MM.1S (cell line): ENCODE measurements around the gene FAM241A.

Experiments
- DNase-seq: peaks from one replicate; pipeline ENCODE4 v3.0.0-alpha.2; 2015
- H2AFZ ChIP-seq: fragments of 300-600 bp; sonication (generic); 2 replicates; pipeline ENCODE4 v1.6.0; 2016; ENCODE audit warnings: antibody characterized with exemption, low read length
- H3F3A ChIP-seq: fragments of 300-600 bp; sonication (generic); 2 replicates; pipeline ENCODE4 v1.6.1; 2016; ENCODE audit warnings: mild to moderate bottlenecking, antibody characterized with exemption, low read length, moderate library complexity, mixed read lengths; ENCODE audit not compliant: insufficient read depth
- H3K27ac ChIP-seq: fragments of 300-600 bp; sonication (generic); 2 replicates; pipeline ENCODE4 v1.5.1; 2016; ENCODE audit warnings: mild to moderate bottlenecking, low read length
- H3K27me3 ChIP-seq: fragments of 300-600 bp; sonication (generic); replicated peaks from 2 replicates; pipeline ENCODE4 v1.6.0; 2016; ENCODE audit warnings: low read length; ENCODE audit not compliant: insufficient read depth
- H3K36me3 ChIP-seq: fragments of 300-600 bp; sonication (generic); replicated peaks from 2 replicates; pipeline ENCODE4 v1.6.1; 2016; ENCODE audit warnings: mild to moderate bottlenecking, low read length, mixed read lengths; ENCODE audit not compliant: insufficient read depth
- H3K4me1 ChIP-seq: fragments of 300-600 bp; sonication (generic); 2 replicates; pipeline ENCODE4 v1.6.1; 2016; ENCODE audit warnings: low read length, mixed read lengths
- H3K4me2 ChIP-seq: fragments of 300-600 bp; sonication (generic); 2 replicates; pipeline ENCODE4 v1.6.0; 2016; ENCODE audit warnings: low read depth, low read length
- H3K4me3 ChIP-seq: fragments of 300-600 bp; sonication (generic); 2 replicates; pipeline ENCODE4 v1.5.1; 2016; ENCODE audit warnings: low read length, mixed read lengths
- H3K79me2 ChIP-seq: fragments of 300-600 bp; sonication (generic); 2 replicates; pipeline ENCODE4 v1.6.1; 2016; ENCODE audit warnings: mixed run types, low read length, mixed read lengths
- H3K9ac ChIP-seq: fragments of 300-600 bp; sonication (generic); 2 replicates; pipeline ENCODE4 v1.6.1; 2016; ENCODE audit warnings: low read length, mixed read lengths
- H3K9me2 ChIP-seq: fragments of 300-600 bp; sonication (generic); replicated peaks from 2 replicates; pipeline ENCODE4 v1.6.1; 2016; ENCODE audit warnings: mild to moderate bottlenecking, low read length, mixed read lengths; ENCODE audit not compliant: insufficient read depth
- H3K9me3 ChIP-seq: fragments of 300-600 bp; sonication (generic); replicated peaks from 2 replicates; pipeline ENCODE4 v1.6.1; 2016; ENCODE audit warnings: mild to moderate bottlenecking, low read length, mixed read lengths; ENCODE audit not compliant: insufficient read depth
- H4K20me1 ChIP-seq: fragments of 300-600 bp; sonication (generic); 2 replicates; pipeline ENCODE4 v1.6.1; 2016; ENCODE audit warnings: mild to moderate bottlenecking, low read length, moderate library complexity, mixed read lengths; ENCODE audit not compliant: insufficient read depth
- EZH2 ChIP-seq: fragments of 300-600 bp; sonication (generic); optimal IDR thresholded peaks from 2 replicates; pipeline ENCODE3; 2017; ENCODE audit warnings: low read depth, mild to moderate bottlenecking, antibody characterized with exemption, low read length, mixed read lengths
- EZH2phosphoT487 ChIP-seq: fragments of 300-600 bp; sonication (generic); IDR thresholded peaks from 2 replicates; pipeline ENCODE4 v1.6.1; 2018; ENCODE audit warnings: antibody characterized with exemption, low read length
- TF ChIP-seq, protein P1 (sequence below): fragments of 300-600 bp; sonication (generic); IDR thresholded peaks from 2 replicates; pipeline ENCODE4 v1.5.1; 2016; ENCODE audit warnings: antibody characterized with exemption, low read length, mixed read lengths

The FAM241A gene

DNA sequence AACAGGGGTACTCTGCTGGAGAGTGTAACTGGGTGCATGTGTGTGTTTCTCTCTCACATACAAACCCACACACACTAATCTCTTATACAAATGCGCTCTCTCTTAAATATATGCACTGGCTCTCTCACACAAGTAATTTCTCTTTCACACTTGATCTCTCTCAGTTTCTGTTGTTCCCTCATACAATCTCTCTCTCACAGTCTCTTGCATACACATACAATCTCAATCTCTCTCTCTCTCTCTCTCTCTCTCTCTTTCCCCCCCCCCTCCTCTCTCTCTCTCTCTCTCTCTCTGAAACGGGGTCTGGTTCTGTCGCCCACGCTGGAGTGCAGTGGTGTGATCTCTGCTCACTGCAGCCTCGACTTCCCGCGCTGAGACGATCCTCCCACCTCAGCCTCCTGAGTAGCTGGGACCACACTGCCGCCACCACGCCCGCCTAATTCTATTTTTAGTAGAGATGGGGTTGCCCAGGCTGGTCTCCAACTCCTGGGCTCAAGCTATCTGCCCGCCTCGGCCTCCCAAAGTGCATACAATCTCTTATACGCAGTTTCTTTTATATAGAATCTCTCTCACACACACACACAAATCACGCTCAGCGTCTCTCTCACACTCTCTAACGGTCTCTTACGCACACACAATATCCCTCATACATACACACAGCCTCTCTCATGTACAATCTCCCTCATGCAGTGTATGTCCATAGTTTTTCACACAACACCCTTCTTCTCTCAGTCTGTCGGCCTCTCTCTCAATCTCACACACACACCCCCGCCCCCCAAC lies 518 bp upstream of the FAM241A start:
- no peak overlapping the region for H3K27ac ChIP-seq
- TF ChIP-seq EZH2, result no peak
- TF ChIP-seq, protein P1, sequence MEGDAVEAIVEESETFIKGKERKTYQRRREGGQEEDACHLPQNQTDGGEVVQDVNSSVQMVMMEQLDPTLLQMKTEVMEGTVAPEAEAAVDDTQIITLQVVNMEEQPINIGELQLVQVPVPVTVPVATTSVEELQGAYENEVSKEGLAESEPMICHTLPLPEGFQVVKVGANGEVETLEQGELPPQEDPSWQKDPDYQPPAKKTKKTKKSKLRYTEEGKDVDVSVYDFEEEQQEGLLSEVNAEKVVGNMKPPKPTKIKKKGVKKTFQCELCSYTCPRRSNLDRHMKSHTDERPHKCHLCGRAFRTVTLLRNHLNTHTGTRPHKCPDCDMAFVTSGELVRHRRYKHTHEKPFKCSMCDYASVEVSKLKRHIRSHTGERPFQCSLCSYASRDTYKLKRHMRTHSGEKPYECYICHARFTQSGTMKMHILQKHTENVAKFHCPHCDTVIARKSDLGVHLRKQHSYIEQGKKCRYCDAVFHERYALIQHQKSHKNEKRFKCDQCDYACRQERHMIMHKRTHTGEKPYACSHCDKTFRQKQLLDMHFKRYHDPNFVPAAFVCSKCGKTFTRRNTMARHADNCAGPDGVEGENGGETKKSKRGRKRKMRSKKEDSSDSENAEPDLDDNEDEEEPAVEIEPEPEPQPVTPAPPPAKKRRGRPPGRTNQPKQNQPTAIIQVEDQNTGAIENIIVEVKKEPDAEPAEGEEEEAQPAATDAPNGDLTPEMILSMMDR, result no peak
- no peak for TF ChIP-seq EZH2phosphoT487
- 0 out of 2 replicates have a peak overlapping the region, but pooled peaks have one; percentile 6 for H2AFZ ChIP-seq

DNA sequence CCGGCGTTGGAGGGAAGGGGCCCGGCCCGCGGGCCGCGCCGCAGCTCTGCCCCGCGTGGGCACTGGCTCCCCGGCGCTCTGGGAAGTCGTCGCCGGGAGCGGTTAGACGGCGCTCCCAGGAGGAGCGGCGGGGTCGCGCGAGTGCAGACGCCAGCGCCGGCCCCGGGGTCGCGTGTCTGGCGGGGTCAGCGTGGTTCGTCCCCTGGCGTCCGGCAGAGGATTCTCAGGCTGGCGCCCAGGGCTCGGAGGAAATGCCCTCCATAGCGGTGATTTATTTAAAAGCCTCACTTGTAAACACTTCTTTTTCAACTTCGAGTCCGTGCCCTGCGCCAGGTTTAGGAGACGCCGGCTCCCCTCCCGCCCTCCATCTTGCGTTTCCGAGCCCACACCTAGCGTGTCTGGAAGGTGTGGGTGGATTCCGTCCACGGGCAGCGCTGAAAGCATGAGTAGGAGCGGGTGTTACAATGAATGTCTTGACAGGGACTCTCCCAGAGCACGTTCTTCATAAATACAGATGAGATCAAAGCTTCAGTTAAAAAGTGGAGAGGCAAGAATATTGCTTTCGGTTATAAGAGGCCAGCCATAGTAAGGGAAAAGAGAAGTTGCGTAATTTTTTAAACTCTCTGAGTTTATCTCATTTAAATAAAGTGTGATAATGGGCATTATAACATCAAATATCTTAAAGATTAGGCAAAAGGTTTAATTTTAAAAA lies 692 bp downstream of the FAM241A start:
- Histone ChIP-seq H2AFZ (peak overlapping the region; percentile 81), H3K27me3 (no peaks in the 10 kb centered on the region), H3K79me2 (peaks cover 20% of the 10 kb centered on the region), H4K20me1 (no peaks in the 10 kb centered on the region), H3K36me3 (no peaks in the 10 kb centered on the region), H3K4me1 (peaks cover 10% of the 10 kb centered on the region; the same call in 1 of the 2 replicates), H3K4me3 (peak overlapping the region; percentile 99), H3K27ac (peak overlapping the region; percentile 36; the same call in 1 of the 2 replicates), H3K9me2 (no peaks in the 10 kb centered on the region), H3K9me3 (no peaks in the 10 kb centered on the region), H3K9ac (peak overlapping the region; percentile 74; the same call in 1 of the 2 replicates), H3K4me2 (peak overlapping the region; percentile 80), H3F3A (peaks cover 7% of the 10 kb centered on the region)
- no peak for TF ChIP-seq EZH2phosphoT487
- no peak for TF ChIP-seq EZH2
- TF ChIP-seq, protein P1, result no peak
- peak; percentile 51 for DNase-seq

More for the DNA sequence above, 518 bp upstream of the FAM241A start:
- no peaks in the 10 kb centered on the region for H3K27me3 ChIP-seq
- H3K4me2 ChIP-seq, result peak overlapping the region; percentile 31; the same call in 1 of the 2 replicates
- peaks cover 7% of the 10 kb centered on the region for H3F3A ChIP-seq
- H3K9ac ChIP-seq, result no peak overlapping the region
- peaks cover 20% of the 10 kb centered on the region for H3K79me2 ChIP-seq
- H3K9me2 ChIP-seq, result no peaks in the 10 kb centered on the region
- no peaks in the 10 kb centered on the region for H3K9me3 ChIP-seq
- H3K4me3 ChIP-seq, result peak overlapping the region; percentile 20; the same call in 1 of the 2 replicates
- peaks cover 10% of the 10 kb centered on the region; the same call in 1 of the 2 replicates for H3K4me1 ChIP-seq
- no peak for DNase-seq
- H3K36me3 ChIP-seq, result no peaks in the 10 kb centered on the region
- H4K20me1 ChIP-seq, result no peaks in the 10 kb centered on the region

DNA sequence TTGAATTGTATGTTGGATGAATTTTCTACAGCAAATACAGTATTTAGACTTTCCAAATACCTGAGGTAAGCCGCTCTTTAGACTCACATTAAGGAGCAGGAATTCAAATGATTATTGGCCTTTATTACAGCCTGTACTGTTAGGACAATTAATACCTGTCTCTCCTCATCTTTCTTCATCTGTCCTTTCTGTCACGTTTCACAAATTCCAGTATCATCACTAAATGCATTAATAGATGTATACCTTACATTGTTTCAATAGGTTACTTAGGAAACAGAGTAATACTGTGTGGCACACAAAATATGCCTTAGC lies 1.2 kb downstream of the FAM241A start:
- Histone ChIP-seq H3K4me3 (peak overlapping the region; percentile 99), H3K27ac (peak overlapping the region; percentile 36; the same call in 1 of the 2 replicates), H4K20me1 (no peaks in the 10 kb centered on the region), H3K27me3 (no peaks in the 10 kb centered on the region), H3F3A (peaks cover 7% of the 10 kb centered on the region), H3K9me3 (no peaks in the 10 kb centered on the region), H3K4me2 (peak overlapping the region; percentile 80), H3K4me1 (peaks cover 10% of the 10 kb centered on the region; the same call in 1 of the 2 replicates), H3K9me2 (no peaks in the 10 kb centered on the region), H2AFZ (peak overlapping the region; percentile 81), H3K9ac (peak overlapping the region; percentile 74; the same call in 1 of the 2 replicates), H3K36me3 (no peaks in the 10 kb centered on the region), H3K79me2 (peaks cover 20% of the 10 kb centered on the region)
- no peak for DNase-seq
- TF ChIP-seq EZH2phosphoT487 (no peak), EZH2 (no peak)
- TF ChIP-seq, protein P1, result no peak
